SK-N-SH (cell line): ENCODE data around the gene PRDM13. TPM values are rescaled to one million over a fixed set of nuclear protein-coding genes. Genes with fewer than 3 reads are reported as not detected.
"Not testable (repeated sequence)": the region's sequence is repeated elsewhere in the genome, so short reads cannot be mapped to it uniquely, and the experiment has no call there.

Experiments
- CTCF ChIA-PET: fragments of 300-600, 350-600 bp; formaldehyde crosslinking; extraction: SDS; loops from one replicate; lab custom pipeline; 2021; lab: Yijun Ruan, JAX
- POLR2A ChIA-PET: fragments of 350-600 bp; sonication (Branson Sonifier 250); formaldehyde crosslinking; extraction: SDS; loops from one replicate; lab custom pipeline; 2020; ENCODE audit warnings: antibody characterized with exemption, inconsistent platforms; lab: Yijun Ruan, JAX
- DNase-seq: peaks from one replicate; pipeline ENCODE4 v3.0.0; 2012
- H2AFZ ChIP-seq: fragments of 200-600 bp; sonication (generic); 2 replicates; pipeline ENCODE4 v1.8.1; 2016; ENCODE audit warnings: antibody characterized with exemption, mild to moderate bottlenecking, low read depth
- H3F3A ChIP-seq: fragments of 200-600 bp; sonication (generic); replicated peaks from 2 replicates; pipeline ENCODE3; 2016; ENCODE audit warnings: antibody characterized with exemption, mild to moderate bottlenecking; ENCODE audit not compliant: insufficient read depth
- H3K27ac ChIP-seq, 2 experiments: fragments of 200-500 bp in 1 of 2; fragments of 200-600 bp in 1 of 2; sonication (Bioruptor generic) in 1 of 2; sonication (generic), shearing (Covaris generic) in 1 of 2; 2 replicates each; pipeline versions ENCODE4 v1.5.1 to v1.6.1; 2014 to 2016; ENCODE audit warnings: low read depth in 2 of 2, inconsistent platforms in 1 of 2, low read length in 1 of 2, mild to moderate bottlenecking in 1 of 2, mixed read lengths in 1 of 2
- H3K27me3 ChIP-seq: fragments of 200-600 bp; sonication (generic), shearing (Covaris generic); 2 replicates; pipeline ENCODE4 v1.6.1; 2016; ENCODE audit warnings: mixed run types; ENCODE audit not compliant: insufficient read depth
- H3K36me3 ChIP-seq, 2 experiments: fragments of 200-500 bp in 1 of 2; fragments of 200-600 bp in 1 of 2; sonication (Bioruptor generic) in 1 of 2; sonication (generic) in 1 of 2; replicated peaks in 1 of 2; 2 replicates each; pipeline versions ENCODE3 to v1.5.1; 2014 to 2016; ENCODE audit warnings: low read length in 1 of 2, mild to moderate bottlenecking in 1 of 2; ENCODE audit not compliant: insufficient read depth in 2 of 2, control insufficient read depth in 1 of 2
- H3K4me1 ChIP-seq, 2 experiments: fragments of 200-500 bp in 1 of 2; fragments of 200-600 bp in 1 of 2; sonication (Bioruptor generic) in 1 of 2; sonication (generic), shearing (Covaris generic) in 1 of 2; 2 replicates each; pipeline versions ENCODE4 v1.5.1 to v1.6.1; 2014 to 2016; ENCODE audit warnings: low read depth in 1 of 2, low read length in 1 of 2, mixed run types in 1 of 2; ENCODE audit not compliant: insufficient read depth in 2 of 2, control insufficient read depth in 1 of 2
- H3K4me2 ChIP-seq: fragments of 200-600 bp; sonication (generic), shearing (Covaris generic); 2 replicates; pipeline ENCODE4 v1.6.1; 2017; ENCODE audit warnings: mixed run types
- H3K4me3 ChIP-seq, 2 experiments: fragments of 200-500 bp in 1 of 2; fragments of 200-600 bp in 1 of 2; sonication (Bioruptor generic) in 1 of 2; sonication (generic), shearing (Covaris generic) in 1 of 2; 2 replicates each; pipeline versions ENCODE4 v1.5.1 to v1.8.1; 2014 to 2016; ENCODE audit warnings: low read depth in 2 of 2, inconsistent platforms in 1 of 2, low read length in 1 of 2, mild to moderate bottlenecking in 1 of 2, mixed read lengths in 1 of 2, moderate library complexity in 1 of 2
- H3K79me2 ChIP-seq: fragments of 200-600 bp; sonication (generic); 2 replicates; pipeline ENCODE4 v1.8.1; 2017; ENCODE audit warnings: mild to moderate bottlenecking; ENCODE audit not compliant: insufficient read depth
- H3K9ac ChIP-seq: fragments of 200-600 bp; sonication (generic); 2 replicates; pipeline ENCODE4 v1.6.1; 2017; ENCODE audit warnings: mixed run types
- H3K9me2 ChIP-seq: fragments of 200-600 bp; sonication (generic); 2 replicates; pipeline ENCODE4 v1.6.1; 2017; ENCODE audit warnings: mixed run types
- H3K9me3 ChIP-seq: fragments of 200-600 bp; sonication (generic); 2 replicates; pipeline ENCODE4 v1.6.1; 2017; ENCODE audit warnings: mixed run types, mild to moderate bottlenecking, moderate library complexity
- H4K20me1 ChIP-seq: fragments of 200-600 bp; sonication (generic); 2 replicates; pipeline ENCODE4 v1.6.1; 2017; ENCODE audit warnings: mild to moderate bottlenecking, mixed run types; ENCODE audit not compliant: insufficient read depth
- CHD2 ChIP-seq: fragments of 150-350 bp; IDR thresholded peaks from 2 replicates; pipeline ENCODE4 v1.6.1; 2018; ENCODE audit warnings: low read length; ENCODE audit not compliant: partially characterized antibody
- EZH2phosphoT487 ChIP-seq: fragments of 200-600 bp; sonication (generic); IDR thresholded peaks from 2 replicates; pipeline ENCODE4 v1.6.1; 2017; ENCODE audit warnings: low read depth, mixed run types, mild to moderate bottlenecking, antibody characterized with exemption, moderate library complexity, borderline replicate concordance
- FOSL2 ChIP-seq: IDR thresholded peaks from 2 replicates; pipeline ENCODE4 v1.4.0; 2012; ENCODE audit warnings: low read depth, mild to moderate bottlenecking, moderate library complexity, borderline replicate concordance
- FOXJ3 ChIP-seq: sonication (generic); formaldehyde crosslinking; IDR thresholded peaks from 2 replicates; pipeline ENCODE4 v1.5.1; 2020; ENCODE audit warnings: mild to moderate bottlenecking, missing genetic modification reagents
- FOXM1 ChIP-seq: IDR thresholded peaks from 2 replicates; pipeline ENCODE4 v1.4.0; 2012; ENCODE audit warnings: low read depth, mild to moderate bottlenecking
- IRF3 ChIP-seq: fragments of 150-350 bp; IDR thresholded peaks from 2 replicates; pipeline ENCODE4 v1.6.1; 2016; ENCODE audit warnings: mild to moderate bottlenecking, low read depth, low read length
- MAX ChIP-seq: IDR thresholded peaks from 2 replicates; pipeline ENCODE4 v1.4.0; 2012; ENCODE audit warnings: low read depth
- PBX3 ChIP-seq: IDR thresholded peaks from 2 replicates; pipeline ENCODE4; 2012
- POLR2AphosphoS5 ChIP-seq: IDR thresholded peaks from 2 replicates; pipeline ENCODE4 v1.6.1; 2012; ENCODE audit warnings: low read depth, low read length
- RAD21 ChIP-seq: IDR thresholded peaks from 2 replicates; pipeline ENCODE4 v1.6.1; 2012; ENCODE audit warnings: mild to moderate bottlenecking, low read length
- REST ChIP-seq: IDR thresholded peaks from 2 replicates; pipeline ENCODE4 v1.6.1; 2012; ENCODE audit warnings: mild to moderate bottlenecking, low read depth, low read length, moderate library complexity
- RFX5 ChIP-seq: IDR thresholded peaks from 2 replicates; pipeline ENCODE4 v1.6.1; 2012; ENCODE audit warnings: mild to moderate bottlenecking, improper control_type of control experiment, low read length
- TAF1 ChIP-seq: IDR thresholded peaks from 2 replicates; pipeline ENCODE4 v1.6.1; 2012; ENCODE audit warnings: low read depth, mild to moderate bottlenecking, low read length, moderate library complexity, borderline replicate concordance
- TEAD4 ChIP-seq: IDR thresholded peaks from 2 replicates; pipeline ENCODE4 v1.4.0; 2012; ENCODE audit warnings: mild to moderate bottlenecking, borderline replicate concordance; ENCODE audit not compliant: insufficient read depth
- USF1 ChIP-seq: IDR thresholded peaks from 2 replicates; pipeline ENCODE4 v1.4.0; 2012; ENCODE audit warnings: low read depth, borderline replicate concordance
- ZBTB33 ChIP-seq: IDR thresholded peaks from 2 replicates; pipeline ENCODE4 v1.4.0; 2012; ENCODE audit warnings: low read depth, borderline replicate concordance
- WGBS: methylation state at CpG from one replicate; pipeline ENCODE4 v1.1.6; 2017; ENCODE audit warnings: low lambda C conversion rate; 5-methylcytosine and 5-hydroxymethylcytosine counted together
- polyA plus RNA-seq, 3 experiments: library from polyadenylated mRNA; depleted of rRNA; stranded (reverse); fragments of >200 nt; gene quantifications; 2 replicates each; pipeline ENCODE4 v1.2.3, GENCODE V29; 2012

PRDM13 gene
- polyA plus RNA-seq, 1 of the 3 experiments (the other 2 are of a cell fraction): 0.02 TPM

GRCh38 chr6:99637629-99638028, 31.0 kb downstream of the PRDM13 start:
- no peaks in the 10 kb centered on the region for H3F3A ChIP-seq
- no peaks in the 10 kb centered on the region for H3K36me3 ChIP-seq
- H3K4me1 ChIP-seq: no peaks in the 10 kb centered on the region
- TF ChIP-seq RAD21 (no peak), IRF3 (no peak), USF1 (no peak), PBX3 (no peak), FOXJ3 (CRISPR knock-in tag) (no peak), POLR2AphosphoS5 (no peak), REST (no peak), CHD2 (no peak), FOSL2 (no peak), ZBTB33 (no peak), MAX (no peak), EZH2phosphoT487 (no peak), TAF1 (no peak), TEAD4 (no peak), RFX5 (no peak), FOXM1 (no peak)
- TF ChIP-seq, all 33 proteins: peak for 0
- Histone ChIP-seq H3K79me2 (no peaks in the 10 kb centered on the region), H3K27me3 (peaks cover 5% of the 10 kb centered on the region; the same call in 1 of the 2 replicates), H3K27ac (no peak overlapping the region), H3K4me2 (no peak overlapping the region), H2AFZ (no peak overlapping the region), H3K9me3 (peaks cover 9% of the 10 kb centered on the region; the same call in 1 of the 2 replicates), H4K20me1 (no peaks in the 10 kb centered on the region), H3K4me3 (no peak overlapping the region), H3K9me2 (no peaks in the 10 kb centered on the region), H3K9ac (no peak overlapping the region)
- DNase-seq: no peak
- ChIA-PET CTCF (no interaction called here), POLR2A (no interaction called here)
- WGBS: 0% methylated on average over 1 of the region's 1 CpG

GRCh38 chr6:99638358-99638757, 31.7 kb downstream of the PRDM13 start:
- H4K20me1 ChIP-seq, CTCF ChIA-PET, H2AFZ ChIP-seq, H3K4me1 ChIP-seq, H3K79me2 ChIP-seq, H3F3A ChIP-seq, H3K27ac ChIP-seq, H3K9ac ChIP-seq, H3K36me3 ChIP-seq, H3K4me2 ChIP-seq, H3K9me2 ChIP-seq, H3K27me3 ChIP-seq, POLR2A ChIA-PET, H3K9me3 ChIP-seq, DNase-seq, H3K4me3 ChIP-seq: not testable (repeated sequence)
- 0% methylated on average over 1 of the region's 1 CpG for WGBS
